GM12878 (cell line): ENCODE measurements around the gene SEC22B.
"Not testable (repeated sequence)": the region's sequence is repeated elsewhere in the genome, so short reads cannot be mapped to it uniquely, and the experiment has no call there.

ENCODE experiments used
- ATF2 ChIP-seq: IDR thresholded peaks from 2 replicates; pipeline ENCODE4 v1.6.1; 2012; ENCODE audit warnings: low read length, inconsistent platforms
- CHD4 ChIP-seq: fragments of 200-600 bp; sonication (generic); IDR thresholded peaks from 2 replicates; pipeline ENCODE4 v1.6.1; 2016; ENCODE audit warnings: mild to moderate bottlenecking
- CTCF ChIP-seq, 3 experiments: IDR thresholded peaks in 2 of 3; conservative IDR thresholded peaks in 1 of 3; 2 replicates each; pipeline ENCODE4 v1.5.1; 2011; ENCODE audit warnings: low read depth in 3 of 3, low read length in 3 of 3, mild to moderate bottlenecking in 3 of 3, control low read depth in 2 of 3, moderate library complexity in 2 of 3, inconsistent platforms in 1 of 3, mixed read lengths in 1 of 3; ENCODE audit not compliant: control insufficient read depth in 2 of 3, insufficient read depth in 1 of 3; ENCODE audit errors: extremely low read depth in 1 of 3
- EP300 ChIP-seq, 2 experiments: fragments of 150-350 bp in 1 of 2; IDR thresholded peaks; 2 replicates each; pipeline ENCODE4 v1.6.1; 2011 to 2012; ENCODE audit warnings: low read depth in 2 of 2, low read length in 2 of 2, borderline replicate concordance in 1 of 2, improper control_type of control experiment in 1 of 2, inconsistent platforms in 1 of 2; ENCODE audit not compliant: control insufficient read depth in 1 of 2
- HDAC2 ChIP-seq: fragments of 200-600 bp; sonication (generic); IDR thresholded peaks from 2 replicates; pipeline ENCODE4 v1.6.1; 2017
- JUNB ChIP-seq: IDR thresholded peaks from 2 replicates; pipeline ENCODE4 v1.6.1; 2016; ENCODE audit warnings: antibody characterized with exemption, mild to moderate bottlenecking
- PBX3 ChIP-seq: IDR thresholded peaks from 2 replicates; pipeline ENCODE4 v1.6.1; 2011; ENCODE audit warnings: mild to moderate bottlenecking, low read depth, low read length, moderate library complexity; ENCODE audit not compliant: insufficient replicate concordance
- POLR2A ChIP-seq: IDR thresholded peaks from 2 replicates; pipeline ENCODE4 v1.6.1; 2011; ENCODE audit warnings: low read depth, mild to moderate bottlenecking, low read length
- SIN3A ChIP-seq: IDR thresholded peaks from 2 replicates; pipeline ENCODE4 v1.6.1; 2012; ENCODE audit warnings: low read depth, low read length, improper control_type of control experiment
- SMC3 ChIP-seq: IDR thresholded peaks from 2 replicates; pipeline ENCODE4 v1.6.1; 2011; ENCODE audit warnings: low read length, improper control_type of control experiment, borderline replicate concordance
- SUZ12 ChIP-seq: fragments of 200-600 bp; sonication (generic); IDR thresholded peaks from one replicate; pipeline ENCODE4 v1.6.1; 2018; ENCODE audit warnings: antibody characterized with exemption, mild to moderate bottlenecking; ENCODE audit not compliant: unreplicated experiment
- TAF1 ChIP-seq: IDR thresholded peaks from 2 replicates; pipeline ENCODE4 v1.6.1; 2011; ENCODE audit warnings: mild to moderate bottlenecking, low read depth, low read length, borderline replicate concordance
- TARDBP ChIP-seq: IDR thresholded peaks from 2 replicates; pipeline ENCODE4 v1.6.1; 2016; ENCODE audit warnings: borderline replicate concordance
- ZBED1 ChIP-seq: IDR thresholded peaks from 2 replicates; pipeline ENCODE4 v1.6.1; 2016; ENCODE audit warnings: borderline replicate concordance

GRCh38 chr1:120217933-120218332 is 41.6 kb upstream of the SEC22B start:
- TF ChIP-seq ZBED1; SUZ12; POLR2A; ATF2; CHD4; SMC3; CTCF (IDR thresholded peaks at IDR 0.05 in 2 of 3, conservative IDR thresholded peaks at IDR 0.05 in 1 of 3; ENCODE audit: control insufficient read depth in 2 of 3, extremely low read depth in 1 of 3, insufficient read depth in 1 of 3, low read depth in 3 of 3, low read length in 3 of 3); TAF1; EP300 (IDR thresholded peaks at IDR 0.05; ENCODE audit: borderline replicate concordance in 1 of 2, control insufficient read depth in 1 of 2, low read depth in 2 of 2, low read length in 2 of 2); PBX3; TARDBP; HDAC2; SIN3A; JUNB: not testable (repeated sequence)
